Measurements from ENCODE around the gene ZFTA. TPM values are rescaled to one million over a fixed set of nuclear protein-coding genes. Genes with fewer than 3 reads are reported as not detected.

The ZFTA gene
- total and polyA plus RNA-seq, 2 donors (not counting 1 experiment from before 2014, with no cell fraction given): 3.4 to 11.8 TPM

DNA sequence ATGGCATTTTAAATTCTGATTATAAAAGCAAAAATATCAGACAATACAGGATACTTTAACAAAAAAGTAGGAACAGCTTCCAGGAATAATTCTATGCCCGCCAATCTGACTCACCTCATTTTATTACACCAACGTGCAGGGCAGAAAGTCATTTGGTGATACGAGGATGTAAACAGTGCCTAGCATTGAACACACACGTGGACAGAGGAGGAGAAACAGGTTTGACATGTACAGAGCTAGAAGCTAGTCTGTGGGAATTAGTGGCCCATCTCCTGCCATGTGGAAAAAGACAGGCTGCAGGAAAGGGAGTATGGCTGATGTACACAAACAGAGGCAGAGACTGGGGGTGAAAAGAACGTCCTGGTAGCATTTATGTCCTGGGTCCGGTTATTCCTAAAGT, 35.7 kb upstream of the ZFTA start:
- CTCF ChIA-PET: interaction anchor here (0.7 kb wide), 1 partner anchor 143 kb away, joined by 3 read pairs; no protein-coding TSS in a partner anchor

DNA sequence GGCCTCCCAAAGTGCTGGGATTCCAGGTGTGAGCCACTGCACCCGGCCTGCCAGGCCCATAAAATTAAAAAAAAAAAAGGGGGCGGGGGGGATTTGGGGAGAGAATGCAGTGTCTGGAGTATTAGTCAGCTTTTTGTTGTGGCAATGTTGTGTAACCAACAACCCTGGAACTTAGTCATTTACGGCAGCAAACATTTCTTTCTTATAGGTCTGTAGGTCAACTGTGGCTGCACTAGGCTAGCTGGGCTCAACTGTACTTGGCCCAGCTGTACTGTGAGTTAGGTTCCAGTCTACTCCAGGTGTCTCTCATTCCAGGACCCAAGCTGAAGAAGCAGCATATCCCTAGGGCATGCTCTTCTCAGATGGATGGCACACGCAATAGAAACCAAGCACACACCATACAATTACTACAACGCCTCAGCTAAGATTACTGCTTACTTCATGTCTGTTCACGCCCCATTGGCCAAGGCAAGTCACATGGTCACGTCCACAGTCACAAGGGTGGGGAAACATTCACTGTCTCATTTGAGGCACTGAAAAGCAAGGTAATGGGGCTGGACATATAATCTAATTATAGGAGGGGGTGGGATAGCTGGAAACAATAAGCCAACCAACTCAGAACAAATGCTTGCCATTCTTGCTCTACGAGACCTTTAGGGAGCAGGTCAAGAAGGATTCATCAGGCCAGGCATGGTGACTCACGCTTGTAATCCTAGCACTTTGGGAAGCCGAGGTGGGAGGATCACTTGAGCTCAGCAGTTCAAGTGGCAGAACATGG, 34.3 kb upstream of the ZFTA start:
- Histone ChIP-seq H3K9me3 (ENCODE audit: control extremely low read depth in 1 of 3, control insufficient read depth in 2 of 3, insufficient read depth in 1 of 3, low read length in 2 of 3) (no peaks in the 10 kb centered on the region), H3K4me3 (ENCODE audit: control extremely low read depth in 1 of 5, extremely low read depth in 1 of 5, insufficient read depth in 1 of 5, low read depth in 2 of 5, low read length in 4 of 5) (no peak overlapping the region), H4K20me1 (ENCODE audit: control insufficient read depth, insufficient read depth, low read length, poor library complexity, severe bottlenecking) (no peaks in the 10 kb centered on the region), H2AFZ (ENCODE audit: insufficient read depth, low read depth, low read length, poor library complexity, severe bottlenecking) (no peak overlapping the region), H3K36me3 (replicated peaks in 1 of 2; ENCODE audit: control extremely low read depth in 1 of 2, control insufficient read depth in 1 of 2, extremely low read depth in 1 of 2, insufficient read depth in 2 of 2, low read length in 1 of 2) (no peaks in the 10 kb centered on the region), H3K4me2 (replicated peaks; ENCODE audit: low read depth, low read length, poor library complexity, severe bottlenecking) (no peak overlapping the region), H3K27ac (ENCODE audit: low read length in 2 of 2) (no peak overlapping the region), H3K4me1 (ENCODE audit: control insufficient read depth in 2 of 2, insufficient read depth in 2 of 2, low read length in 2 of 2) (no peaks in the 10 kb centered on the region), H3K79me2 (ENCODE audit: control insufficient read depth, insufficient read depth, low read length) (no peaks in the 10 kb centered on the region), H3K9ac (ENCODE audit: low read length) (no peak overlapping the region), H3K27me3 (replicated peaks in 1 of 4; ENCODE audit: control extremely low read depth in 1 of 4, control insufficient read depth in 3 of 4, insufficient read depth in 4 of 4, low read length in 3 of 4) (peaks cover 0 to 3% (median 0%) of the 10 kb centered on the region in 4 experiments)
- peaks cover 7% of the 10 kb centered on the region for H3K27me3 Mint-ChIP-seq
- 77% methylated on average over 6 of the region's 10 CpGs for WGBS (ENCODE audit: insufficient coverage)
- POLR2A ChIA-PET: interaction anchor here (0.7 kb wide), 1 partner anchor 10 kb away, joined by 8 read pairs; no protein-coding TSS in a partner anchor
- CTCF ChIA-PET: interaction anchor here (1.1 to 1.4 kb wide), 2 partner anchors 24 to 35 kb away, joined by 3 read pairs; no protein-coding TSS in a partner anchor
- H3K4me3 Mint-ChIP-seq: no peak overlapping the region
- ATAC-seq (ENCODE audit: low read depth) (no peak), DNase-seq (no peak)
- no peaks in the 10 kb centered on the region for H3K9me3 Mint-ChIP-seq (ENCODE audit: insufficient read depth)
- intact Hi-C loops (cut with micrococcal nuclease): no loop called here
- no peak for TF ChIP-seq EZH2 (IDR thresholded peaks at IDR 0.05; ENCODE audit: borderline replicate concordance, insufficient read depth, low read depth, low read length, poor library complexity, severe bottlenecking)
- TF ChIP-seq, protein P1, sequence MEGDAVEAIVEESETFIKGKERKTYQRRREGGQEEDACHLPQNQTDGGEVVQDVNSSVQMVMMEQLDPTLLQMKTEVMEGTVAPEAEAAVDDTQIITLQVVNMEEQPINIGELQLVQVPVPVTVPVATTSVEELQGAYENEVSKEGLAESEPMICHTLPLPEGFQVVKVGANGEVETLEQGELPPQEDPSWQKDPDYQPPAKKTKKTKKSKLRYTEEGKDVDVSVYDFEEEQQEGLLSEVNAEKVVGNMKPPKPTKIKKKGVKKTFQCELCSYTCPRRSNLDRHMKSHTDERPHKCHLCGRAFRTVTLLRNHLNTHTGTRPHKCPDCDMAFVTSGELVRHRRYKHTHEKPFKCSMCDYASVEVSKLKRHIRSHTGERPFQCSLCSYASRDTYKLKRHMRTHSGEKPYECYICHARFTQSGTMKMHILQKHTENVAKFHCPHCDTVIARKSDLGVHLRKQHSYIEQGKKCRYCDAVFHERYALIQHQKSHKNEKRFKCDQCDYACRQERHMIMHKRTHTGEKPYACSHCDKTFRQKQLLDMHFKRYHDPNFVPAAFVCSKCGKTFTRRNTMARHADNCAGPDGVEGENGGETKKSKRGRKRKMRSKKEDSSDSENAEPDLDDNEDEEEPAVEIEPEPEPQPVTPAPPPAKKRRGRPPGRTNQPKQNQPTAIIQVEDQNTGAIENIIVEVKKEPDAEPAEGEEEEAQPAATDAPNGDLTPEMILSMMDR (IDR thresholded peaks at IDR 0.05): no peak
- no peaks in the 10 kb centered on the region for H3K4me1 Mint-ChIP-seq
- no peak overlapping the region for H3K27ac Mint-ChIP-seq

More for the DNA sequence above, 35.7 kb upstream of the ZFTA start:
- no peak overlapping the region for H2AFZ ChIP-seq (ENCODE audit: insufficient read depth, low read depth, low read length, poor library complexity, severe bottlenecking)
- no peaks in the 10 kb centered on the region for H3K9me3 Mint-ChIP-seq (ENCODE audit: insufficient read depth)
- no peaks in the 10 kb centered on the region for H4K20me1 ChIP-seq (ENCODE audit: control insufficient read depth, insufficient read depth, low read length, poor library complexity, severe bottlenecking)
- peaks cover 3% of the 10 kb centered on the region for H3K27me3 Mint-ChIP-seq
- intact Hi-C loops (cut with micrococcal nuclease): no loop called here
- no peaks in the 10 kb centered on the region for H3K27me3 ChIP-seq (replicated peaks in 1 of 4; ENCODE audit: control extremely low read depth in 1 of 4, control insufficient read depth in 3 of 4, insufficient read depth in 4 of 4, low read length in 3 of 4)
- no peak overlapping the region for H3K27ac Mint-ChIP-seq
- no peaks in the 10 kb centered on the region for H3K79me2 ChIP-seq (ENCODE audit: control insufficient read depth, insufficient read depth, low read length)
- ATAC-seq (ENCODE audit: low read depth) (no peak), DNase-seq (no peak)
- no peak overlapping the region for H3K9ac ChIP-seq (ENCODE audit: low read length)
- H3K4me3 Mint-ChIP-seq: no peak overlapping the region
- H3K4me1 Mint-ChIP-seq: no peaks in the 10 kb centered on the region
- H3K4me3 ChIP-seq (ENCODE audit: control extremely low read depth in 1 of 5, extremely low read depth in 1 of 5, insufficient read depth in 1 of 5, low read depth in 2 of 5, low read length in 4 of 5): no peak overlapping the region
- no peak overlapping the region for H3K4me2 ChIP-seq (replicated peaks; ENCODE audit: low read depth, low read length, poor library complexity, severe bottlenecking)
- H3K27ac ChIP-seq (ENCODE audit: low read length in 2 of 2): no peak overlapping the region
- H3K4me1 ChIP-seq (ENCODE audit: control insufficient read depth in 2 of 2, insufficient read depth in 2 of 2, low read length in 2 of 2): no peaks in the 10 kb centered on the region
- H3K9me3 ChIP-seq (ENCODE audit: control extremely low read depth in 1 of 3, control insufficient read depth in 2 of 3, insufficient read depth in 1 of 3, low read length in 2 of 3): no peaks in the 10 kb centered on the region
- POLR2A ChIA-PET: no interaction called here
- TF ChIP-seq EZH2 (IDR thresholded peaks at IDR 0.05; ENCODE audit: borderline replicate concordance, insufficient read depth, low read depth, low read length, poor library complexity, severe bottlenecking): no peak
- TF ChIP-seq, protein P1 (IDR thresholded peaks at IDR 0.05): no peak
- H3K36me3 ChIP-seq (replicated peaks in 1 of 2; ENCODE audit: control extremely low read depth in 1 of 2, control insufficient read depth in 1 of 2, extremely low read depth in 1 of 2, insufficient read depth in 2 of 2, low read length in 1 of 2): no peaks in the 10 kb centered on the region
- WGBS (ENCODE audit: insufficient coverage): 72% methylated on average over 2 of the region's 6 CpGs

All from B cell (primary cell).